Measurements from ENCODE around the gene KIF1C. TPM values are rescaled to one million over a fixed set of nuclear protein-coding genes. Genes with fewer than 3 reads are reported as not detected.

KIF1C gene
- 98.2 to 122 TPM (median 115 TPM) in 5 replicates for total RNA-seq (2022; extraction: Qiagen RNA extraction)

DNA sequence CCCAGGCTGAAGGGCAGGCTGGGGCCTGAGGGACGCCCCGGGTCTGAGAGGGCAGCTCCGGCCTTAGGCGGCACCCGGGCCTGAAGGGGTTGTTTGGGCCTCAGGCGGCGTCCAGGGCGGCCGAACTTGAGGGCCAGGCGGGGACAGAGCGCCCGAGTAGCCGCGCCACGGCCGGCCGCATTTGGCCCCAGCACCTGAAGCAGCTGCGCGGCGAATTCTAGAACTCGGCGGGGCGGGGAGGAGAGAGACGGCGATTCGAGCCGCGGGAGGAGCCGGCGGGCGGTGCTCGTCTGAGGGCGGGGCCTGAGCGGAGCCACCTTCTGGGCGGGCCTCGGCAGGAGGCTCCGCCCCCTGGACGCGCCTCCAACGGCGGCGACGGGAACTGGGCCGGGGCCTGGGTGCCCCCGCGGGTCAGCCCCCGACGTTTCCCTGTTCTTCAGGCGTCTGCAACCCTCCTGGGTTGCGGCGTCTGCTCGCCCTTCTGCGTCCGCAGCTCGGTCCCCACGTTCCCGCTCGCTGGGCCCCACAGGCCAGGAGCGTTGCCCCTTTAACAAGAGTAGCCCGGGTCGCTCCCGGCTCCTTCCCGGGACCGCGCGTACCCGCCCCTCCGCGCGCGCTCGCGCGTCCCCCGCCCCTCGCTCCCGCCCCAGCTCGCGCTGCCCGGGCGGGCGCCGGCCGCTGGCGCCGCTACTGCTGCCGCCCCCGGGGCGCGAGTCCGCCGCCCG is at the start of gene KIF1C, which contains the start of gene INCA1:
Gene KIF1C (plus strand): TSS at position 649 of the 725 bp plus-strand sequence. CDS start 2,297 bp downstream, outside the sequence.
Gene INCA1 (minus strand): TSS at position 221 of the 725 bp plus-strand sequence. CDS start 3,085 bp downstream, outside the sequence.

DNA sequence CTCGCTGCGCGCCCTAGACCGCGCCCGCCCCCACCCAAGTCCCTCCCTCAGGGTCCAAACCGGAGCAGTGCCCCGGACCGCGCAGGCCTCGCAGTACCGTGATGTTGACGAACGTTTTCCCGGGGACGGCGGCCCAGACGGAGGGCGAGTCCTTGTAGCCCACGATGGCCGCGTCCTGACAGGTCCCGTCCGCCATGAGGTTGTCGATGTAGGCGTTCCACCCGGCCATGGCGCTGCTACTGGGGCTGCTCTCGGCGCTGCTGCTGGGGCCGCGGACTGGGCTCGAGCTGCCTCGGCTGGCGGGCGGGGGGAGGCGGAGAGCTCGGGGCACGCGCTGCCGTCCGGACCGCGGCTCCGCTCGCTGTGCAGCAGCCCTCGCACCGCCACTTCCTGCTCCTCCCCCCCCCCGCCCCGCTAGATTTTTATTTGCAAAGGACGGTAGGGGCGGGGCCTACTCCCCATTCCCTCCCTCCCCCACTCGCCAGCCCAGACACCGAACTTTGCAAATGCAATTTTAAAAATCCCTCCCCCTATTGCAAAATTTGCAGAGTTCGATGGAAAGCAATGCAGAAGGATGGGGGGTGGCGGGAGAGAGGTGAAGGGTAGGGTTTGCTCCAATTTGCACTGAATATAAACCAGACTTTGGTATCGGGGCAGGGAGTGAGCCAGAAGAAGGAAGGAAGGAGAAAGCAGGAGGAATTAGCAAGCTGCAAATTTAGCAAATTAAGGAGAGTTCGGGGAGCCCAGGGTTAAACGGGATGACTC is 49.4 kb upstream of the KIF1C start, which contains the start of gene PFN1:
Gene PFN1 (minus strand): TSS at position 365 of the 765 bp plus-strand sequence. CDS start 136 bp downstream, at position 229.

GRCh38 chr17:4950746-4951204 is 47.0 kb upstream of the KIF1C start, which contains the start of gene ENO3:
TSS of gene ENO3 (plus strand) at chr17:4951119. CDS start at chr17:4951830, 711 bp downstream.

DNA sequence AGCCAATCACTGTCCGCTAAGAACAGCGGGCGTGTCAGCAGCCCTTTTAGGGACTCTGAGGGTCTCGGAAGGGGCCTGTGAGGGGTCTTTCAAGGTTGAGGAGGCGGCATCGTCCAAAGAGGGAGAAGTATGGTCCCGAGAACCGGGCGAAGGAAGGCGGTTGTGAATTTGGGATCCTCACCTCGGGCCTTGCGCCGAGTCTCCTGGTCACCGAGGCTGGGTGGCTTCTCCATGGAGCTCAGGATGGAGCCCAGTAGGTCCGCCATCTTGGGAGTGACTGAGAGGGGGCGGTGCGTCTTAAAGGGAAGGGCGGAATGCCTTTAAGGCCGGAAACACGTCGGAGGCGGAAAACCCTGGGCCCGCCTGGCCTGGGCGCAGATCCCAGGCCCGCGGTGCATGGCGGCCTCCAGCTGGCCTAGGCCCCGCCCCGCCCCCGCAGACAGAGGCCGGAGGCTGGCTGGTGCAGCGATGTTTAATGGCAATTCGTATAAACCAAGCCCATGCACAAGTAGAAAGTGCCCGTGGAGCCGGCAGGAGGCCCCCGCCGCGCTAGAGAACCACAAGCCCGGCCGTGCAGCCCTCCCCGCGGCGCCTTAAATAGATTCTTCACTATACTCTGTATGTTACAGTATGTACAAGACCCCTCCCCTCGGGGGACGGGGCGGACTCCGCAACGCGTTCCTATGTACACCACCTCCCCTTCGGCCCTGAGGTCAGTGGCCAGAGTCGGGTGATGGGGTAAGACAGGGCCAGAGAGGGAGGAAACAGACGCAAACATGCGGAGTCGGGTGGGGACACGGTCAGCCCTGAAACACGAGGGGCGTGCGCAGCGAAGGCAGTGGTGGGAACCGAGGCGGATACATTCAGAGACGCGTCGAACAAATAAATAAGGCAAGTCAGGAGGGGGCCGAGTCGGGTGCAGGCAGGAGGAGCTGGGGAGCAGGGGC is 29.9 kb upstream of the KIF1C start, which contains the start of gene SPAG7:
Gene SPAG7 (minus strand): TSS at position 279 of the 947 bp plus-strand sequence. CDS start 13 bp downstream, at position 266.

DNA sequence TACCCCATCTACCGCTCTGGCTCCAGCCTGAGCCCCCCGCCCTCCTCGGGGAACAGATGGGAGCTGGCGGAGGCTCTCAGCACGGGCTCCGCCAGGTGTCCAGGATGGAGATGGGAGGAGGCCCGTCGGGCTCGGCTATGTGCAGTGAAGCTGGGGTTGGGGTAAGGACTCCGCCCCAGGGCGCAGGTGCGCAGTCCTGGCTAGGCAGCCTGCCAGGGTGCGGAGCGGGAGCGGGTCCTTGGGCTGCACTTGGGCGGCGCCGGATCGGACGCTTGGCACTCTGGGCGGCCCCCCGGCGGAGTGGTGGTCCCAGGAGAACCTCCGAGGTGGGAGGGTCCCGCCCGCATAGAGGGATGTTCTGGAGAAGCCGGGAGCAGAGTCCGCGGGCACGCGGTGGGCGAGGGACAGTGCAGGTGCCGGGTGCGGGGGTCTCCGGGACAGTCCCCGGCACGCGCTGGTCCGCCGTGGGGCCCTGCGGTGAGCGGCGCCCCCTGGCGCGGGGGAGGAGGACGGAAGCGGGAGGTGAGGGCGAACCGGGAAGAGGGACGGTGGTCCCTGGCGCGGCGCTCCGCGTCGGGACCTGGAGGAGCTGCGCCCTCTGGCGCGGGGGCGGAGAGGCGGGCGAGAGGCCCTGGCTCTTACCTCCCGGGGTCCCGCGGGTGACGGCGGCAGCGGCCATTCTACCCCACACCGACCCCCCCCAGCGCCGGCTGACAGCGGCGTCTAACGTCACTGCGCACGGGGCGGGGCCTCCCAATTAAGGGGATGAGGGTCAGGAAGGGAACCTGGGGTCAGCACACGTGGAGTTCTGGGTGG is 10.6 kb upstream of the KIF1C start, which contains the start of gene CAMTA2:
Gene CAMTA2 (minus strand): TSS at position 725 of the 816 bp plus-strand sequence. CDS start 1,453 bp downstream, outside the sequence.

DNA sequence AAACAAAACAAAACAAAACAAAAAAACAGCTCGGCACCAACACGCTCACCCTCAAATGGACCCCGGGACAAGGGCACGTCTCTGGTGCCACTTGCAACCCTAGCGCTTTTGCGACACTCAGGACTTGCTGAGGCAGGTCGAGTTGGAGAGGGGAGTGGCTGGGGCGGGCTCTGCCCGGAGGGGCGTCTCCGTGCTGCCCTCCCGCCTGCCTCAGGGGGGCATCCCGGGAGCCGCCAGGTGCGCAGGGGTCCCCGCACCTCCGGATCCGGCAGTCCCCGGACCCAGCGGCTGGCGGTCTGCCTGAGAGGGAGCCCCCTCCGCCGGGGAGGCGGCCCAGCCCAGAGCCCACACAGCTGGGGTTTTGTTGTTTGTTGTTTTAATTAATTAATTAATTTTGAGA is 37.6 kb downstream of the KIF1C start, which contains the start of gene SLC52A1:
Gene SLC52A1 (minus strand): TSS at position 112 of the 400 bp plus-strand sequence. CDS start 820 bp downstream, outside the sequence.

Other genes with a start within 250 kb of the KIF1C start
- gene TM4SF5, start 226.1 kb upstream of the KIF1C start, total RNA-seq (2022; extraction: Qiagen RNA extraction): 0.21 to 1.0 TPM (median 0.47 TPM) in 5 replicates
- gene VMO1, start 211.6 kb upstream of the KIF1C start, total RNA-seq (2022; extraction: Qiagen RNA extraction): 0.41 to 1.1 TPM (median 0.74 TPM) in 5 replicates
- 0.10 TPM in 1 of 5 replicates, not detected in the others for gene GLTPD2, start 209.0 kb upstream of the KIF1C start, total RNA-seq (2022; extraction: Qiagen RNA extraction)
- gene PSMB6, start 201.8 kb upstream of the KIF1C start, total RNA-seq (2022; extraction: Qiagen RNA extraction): 442 to 505 TPM (median 483 TPM) in 5 replicates
- gene PLD2, start 190.8 kb upstream of the KIF1C start, total RNA-seq (2022; extraction: Qiagen RNA extraction): 18.9 to 25.3 TPM (median 23.9 TPM) in 5 replicates
- gene MINK1, start 164.6 kb upstream of the KIF1C start, total RNA-seq (2022; extraction: Qiagen RNA extraction): 47.9 to 64.6 TPM (median 57.9 TPM) in 5 replicates
- 0.17 to 0.31 TPM (median 0.25 TPM) in 5 replicates for gene C17orf107, start 98.4 kb upstream of the KIF1C start, total RNA-seq (2022; extraction: Qiagen RNA extraction)
- gene CHRNE, start 94.9 kb upstream of the KIF1C start, total RNA-seq (2022; extraction: Qiagen RNA extraction): 0.05 to 0.12 TPM (median 0.07 TPM) in 4 of 5 replicates, not detected in the other
- gene GP1BA, start 65.7 kb upstream of the KIF1C start, total RNA-seq (2022; extraction: Qiagen RNA extraction): not detected in 5 replicates
- gene SLC25A11, start 57.9 kb upstream of the KIF1C start, total RNA-seq (2022; extraction: Qiagen RNA extraction): 59.5 to 69.3 TPM (median 66.9 TPM) in 5 replicates
- 86.0 to 136 TPM (median 116 TPM) in 5 replicates for gene RNF167, start 57.7 kb upstream of the KIF1C start, total RNA-seq (2022; extraction: Qiagen RNA extraction)
- gene PFN1, start 49.4 kb upstream of the KIF1C start, total RNA-seq (2022; extraction: Qiagen RNA extraction): 2,071 to 2,769 TPM (median 2,761 TPM) in 5 replicates
- 43.2 to 51.8 TPM (median 45.9 TPM) in 5 replicates for gene ENO3, start 46.8 kb upstream of the KIF1C start, total RNA-seq (2022; extraction: Qiagen RNA extraction)
- 66.5 to 79.2 TPM (median 70.5 TPM) in 5 replicates for gene SPAG7, start 30.1 kb upstream of the KIF1C start, total RNA-seq (2022; extraction: Qiagen RNA extraction)
- gene CAMTA2, start 10.3 kb upstream of the KIF1C start, total RNA-seq (2022; extraction: Qiagen RNA extraction): 25.5 to 36.5 TPM (median 31.3 TPM) in 5 replicates
- gene INCA1, start 428 bp upstream of the KIF1C start, total RNA-seq (2022; extraction: Qiagen RNA extraction): 1.1 to 2.0 TPM (median 1.8 TPM) in 5 replicates
- gene SLC52A1, start 37.5 kb downstream of the KIF1C start, total RNA-seq (2022; extraction: Qiagen RNA extraction): 0.54 to 1.2 TPM (median 0.73 TPM) in 5 replicates
- gene ZFP3, start 80.5 kb downstream of the KIF1C start, total RNA-seq (2022; extraction: Qiagen RNA extraction): 0.94 to 1.3 TPM (median 1.1 TPM) in 5 replicates
- 3.7 to 4.2 TPM (median 4.0 TPM) in 5 replicates for gene ZNF232, start 113.9 kb downstream of the KIF1C start, total RNA-seq (2022; extraction: Qiagen RNA extraction)
- 0.02 TPM in 5 replicates for gene USP6, start 118.1 kb downstream of the KIF1C start, total RNA-seq (2022; extraction: Qiagen RNA extraction)
- 1.2 to 1.7 TPM (median 1.4 TPM) in 5 replicates for gene ZNF594, start 193.9 kb downstream of the KIF1C start, total RNA-seq (2022; extraction: Qiagen RNA extraction)
- gene SCIMP, start 236.9 kb downstream of the KIF1C start, total RNA-seq (2022; extraction: Qiagen RNA extraction): not detected in 5 replicates

Data from A549 treated with Hydrocortisone at 1 μM for 4 hours (cell line).